Lung (tissue), 12 donors: ENCODE results near the gene MYORG. TPM values are rescaled to one million over a fixed set of nuclear protein-coding genes. Genes with fewer than 3 reads are reported as not detected.

Experiments used
- ATAC-seq: fragments of 200-7000 bp; cut with Tn5 transposase; one replicate; pipeline ENCODE4 v1.9.1; 2020; ENCODE audit warnings: moderate number of reproducible peaks; ENCODE audit not compliant: insufficient read depth, low FRiP score
- DNase-seq, 3 donors: peaks; one replicate each; pipeline ENCODE4 v3.0.0-alpha.2; 2013 to 2017
- H3K27ac ChIP-seq, 2 donors: one replicate each; pipeline ENCODE4 v1.5.1; 2013; ENCODE audit warnings: mild to moderate bottlenecking in 2 of 2, moderate library complexity in 2 of 2, control low read depth in 1 of 2, inconsistent platforms in 1 of 2, low read depth in 1 of 2, low read length in 1 of 2
- H3K27me3 ChIP-seq, 3 donors: one replicate each; pipeline ENCODE4 v1.5.1; 2013; ENCODE audit warnings: low read length in 2 of 3; ENCODE audit not compliant: control insufficient read depth in 3 of 3, insufficient read depth in 3 of 3
- H3K36me3 ChIP-seq, 4 donors: one replicate each; pipeline ENCODE4 v1.5.1; 2013; ENCODE audit warnings: low read length in 4 of 4, mild to moderate bottlenecking in 1 of 4, moderate library complexity in 1 of 4; ENCODE audit not compliant: control insufficient read depth in 4 of 4, insufficient read depth in 4 of 4
- H3K4me1 ChIP-seq, 5 donors: one replicate each; pipeline ENCODE4 v1.5.1; 2013; ENCODE audit warnings: low read length in 5 of 5, mild to moderate bottlenecking in 2 of 5, moderate library complexity in 1 of 5; ENCODE audit not compliant: control insufficient read depth in 5 of 5, insufficient read depth in 5 of 5
- H3K4me3 ChIP-seq: one replicate; pipeline ENCODE4 v1.5.1; 2013; ENCODE audit warnings: mild to moderate bottlenecking, control low read depth, moderate library complexity
- H3K9ac ChIP-seq, 2 donors: one replicate each; pipeline ENCODE4 v1.5.1; 2013; ENCODE audit warnings: low read length in 2 of 2, control low read depth in 1 of 2; ENCODE audit not compliant: insufficient read depth in 1 of 2
- H3K9me3 ChIP-seq, 4 donors: one replicate each; pipeline ENCODE4 v1.5.1; 2013; ENCODE audit warnings: low read length in 3 of 4, mild to moderate bottlenecking in 1 of 4, moderate library complexity in 1 of 4; ENCODE audit not compliant: control insufficient read depth in 4 of 4, insufficient read depth in 3 of 4
- CTCF ChIP-seq: IDR thresholded peaks from 2 replicates; pipeline ENCODE4 v1.5.1; 2012; ENCODE audit warnings: mild to moderate bottlenecking; ENCODE audit errors: control extremely low read depth, extremely low read depth
- WGBS, 2 donors: extraction: QIAGEN DNeasy Blood & Tissue Kit; methylation state at CpG; one replicate each; pipeline ENCODE4 v1.1.7; 2013; 5-methylcytosine and 5-hydroxymethylcytosine counted together
- polyA plus RNA-seq, 2 donors: library from polyadenylated mRNA; stranded (reverse); fragments of 200-250 nt; gene quantifications; one replicate each; pipeline ENCODE4 v1.2.1, GENCODE V29; 2013
- total RNA-seq, 2 donors: library from RNA; depleted of rRNA in 1 of 2; stranded (reverse); fragments of >200 nt in 1 of 2; gene quantifications; one replicate each; pipeline ENCODE4 v1.2.1, GENCODE V29; 2014 to 2021
- donor health status: control.
- donor health status: control.
- donor health status: Bipolar disorder and iron deficiency.
- donor health status: healthy.
- donor health status: DM: yes; HTN: yes; CAD: no.

The MYORG gene
- total and polyA plus RNA-seq, 4 donors = 1.4 to 12.2 (median 4.9) TPM

- Histone ChIP-seq H3K9ac (no peak overlapping the region), H3K27ac (no peak overlapping the region), H3K27me3 (no peaks in the 10 kb centered on the region), H3K4me1 (peaks cover 0 to 10% (median 5%) of the 10 kb centered on the region in 5 donors), H3K36me3 (peaks cover 0 to 3% (median 1%) of the 10 kb centered on the region in 4 donors), H3K4me3 (no peak overlapping the region), H3K9me3 (no peaks in the 10 kb centered on the region)
- ATAC-seq = no peak
- 50 to 58% methylated on average over 7 of the region's 7 CpGs for WGBS, 2 donors
- peak in 2 of 3 donors; percentile 62 to 70 for DNase-seq
- TF ChIP-seq CTCF = peak; percentile 19
These were observed 44.4 kb downstream of the MYORG start for GRCh38 chr9:34332076-34332964.

DNA sequence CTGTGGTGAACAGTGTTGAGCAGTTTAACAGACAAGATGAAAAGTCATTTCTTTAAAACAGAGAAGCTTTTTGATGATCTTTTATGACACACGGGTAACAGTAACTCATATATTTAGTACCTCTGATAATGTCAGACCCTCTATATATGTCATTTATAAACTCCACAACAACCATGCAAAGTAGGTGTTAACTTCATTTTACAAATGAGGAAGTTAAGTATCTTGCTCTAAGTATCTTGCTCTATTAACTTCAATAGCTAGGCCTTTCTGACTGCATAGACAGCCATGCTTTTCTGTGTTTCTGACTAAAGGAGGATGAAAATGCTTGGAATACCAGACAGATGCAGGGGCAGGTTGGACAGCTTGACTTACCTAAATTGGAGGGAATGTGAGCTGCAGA is 45.5 kb downstream of the MYORG start:
- H3K9ac ChIP-seq = no peak overlapping the region
- H3K4me1 ChIP-seq = peaks cover 0 to 10% (median 6%) of the 10 kb centered on the region in 5 donors
- H3K27ac ChIP-seq = no peak overlapping the region
- TF ChIP-seq CTCF = no peak
- H3K4me3 ChIP-seq = no peak overlapping the region
- H3K9me3 ChIP-seq = no peaks in the 10 kb centered on the region
- no peaks in the 10 kb centered on the region for H3K27me3 ChIP-seq
- 88 to 91% methylated on average over 1 of the region's 1 CpG for WGBS, 2 donors
- no peak for DNase-seq
- peaks cover 0 to 3% (median 1%) of the 10 kb centered on the region in 4 donors for H3K36me3 ChIP-seq
- no peak for ATAC-seq

GRCh38 chr9:34328987-34329832 is 47.5 kb downstream of the MYORG start, which contains the start of the genes KIF24 and NUDT2:
Gene KIF24 (minus strand): TSS chr9:34329268. CDS start chr9:34311346, 17,922 bp downstream.
Gene NUDT2 (plus strand): TSS chr9:34329569. CDS start chr9:34339040, 9,471 bp downstream.
- no peaks in the 10 kb centered on the region for H3K9me3 ChIP-seq
- H3K27ac ChIP-seq = peak within 1 kb of the TSS; percentile 89
- no peaks in the 10 kb centered on the region for H3K27me3 ChIP-seq
- DNase-seq = peak; percentile 99 to 100 (median 100)
- peaks cover 0 to 3% (median 1%) of the 10 kb centered on the region in 4 donors for H3K36me3 ChIP-seq
- peak within 1 kb of the TSS; percentile 93 to 99 for H3K9ac ChIP-seq
- peaks cover 0 to 10% (median 6%) of the 10 kb centered on the region in 5 donors for H3K4me1 ChIP-seq
- 0% methylated on average over 64 of the region's 64 CpGs for WGBS, 2 donors
- peak within 1 kb of the TSS; percentile 72 for H3K4me3 ChIP-seq
- ATAC-seq = peak; percentile 97
- no peak for TF ChIP-seq CTCF
